Lower lobe of right lung (tissue), 2 donors: ENCODE data around the gene WDR17. TPM values are rescaled to one million over a fixed set of nuclear protein-coding genes. Genes with fewer than 3 reads are reported as not detected.
A peak's percentile ranks its signal among the peaks of the same experiment; 100 is the strongest.

Source experiments
- ATAC-seq, 2 donors: fragments of 200-7000 bp; cut with Tn5 transposase; one replicate each; pipeline ENCODE4 v1.9.1; 2020 to 2022; ENCODE audit warnings: mild to moderate bottlenecking in 2 of 2, moderate library complexity in 2 of 2
- DNase-seq: peaks from one replicate; pipeline ENCODE4 v3.0.0-alpha.2; 2020
- H3K27ac ChIP-seq: fragments of 200-600 bp; one replicate; pipeline ENCODE4 v1.8.0; 2022
- H3K27me3 ChIP-seq: fragments of 200-600 bp; one replicate; pipeline ENCODE4 v1.8.0; 2022; ENCODE audit warnings: low read depth
- H3K36me3 ChIP-seq: fragments of 200-600 bp; one replicate; pipeline ENCODE4 v1.8.0; 2022; ENCODE audit warnings: mild to moderate bottlenecking
- H3K4me1 ChIP-seq: fragments of 200-600 bp; one replicate; pipeline ENCODE4 v1.8.0; 2022
- H3K4me3 ChIP-seq: fragments of 200-600 bp; one replicate; pipeline ENCODE4 v1.8.0; 2022; ENCODE audit warnings: mild to moderate bottlenecking
- H3K9me3 ChIP-seq: fragments of 200-600 bp; one replicate; pipeline ENCODE4 v1.8.0; 2022
- intact Hi-C: fragments of 100-400 bp; cut with DNase I; formaldehyde crosslinking; loops from one replicate; pipeline ENCODE4 v1.11.0; 2022
- total RNA-seq: library from RNA; stranded (reverse); fragmentation: NEBNext Ultra II Directional; extraction: Animal tissue kit (Norgen Biotek cat#: 25700); gene quantifications from one replicate; pipeline ENCODE4 v1.2.1, GENCODE V29; 2021
- TF ChIP-seq, protein P1 (sequence below): fragments of 200-600 bp; IDR thresholded peaks from one replicate; pipeline ENCODE4 v1.8.0; 2022; ENCODE audit warnings: antibody characterized with exemption, mild to moderate bottlenecking
- donor health status: DM: no; HTN: yes; CAD: no; lungs with severe emphysema.

The WDR17 gene
- total RNA-seq, 1 donor from 2014 or later: 5.6 TPM

DNA sequence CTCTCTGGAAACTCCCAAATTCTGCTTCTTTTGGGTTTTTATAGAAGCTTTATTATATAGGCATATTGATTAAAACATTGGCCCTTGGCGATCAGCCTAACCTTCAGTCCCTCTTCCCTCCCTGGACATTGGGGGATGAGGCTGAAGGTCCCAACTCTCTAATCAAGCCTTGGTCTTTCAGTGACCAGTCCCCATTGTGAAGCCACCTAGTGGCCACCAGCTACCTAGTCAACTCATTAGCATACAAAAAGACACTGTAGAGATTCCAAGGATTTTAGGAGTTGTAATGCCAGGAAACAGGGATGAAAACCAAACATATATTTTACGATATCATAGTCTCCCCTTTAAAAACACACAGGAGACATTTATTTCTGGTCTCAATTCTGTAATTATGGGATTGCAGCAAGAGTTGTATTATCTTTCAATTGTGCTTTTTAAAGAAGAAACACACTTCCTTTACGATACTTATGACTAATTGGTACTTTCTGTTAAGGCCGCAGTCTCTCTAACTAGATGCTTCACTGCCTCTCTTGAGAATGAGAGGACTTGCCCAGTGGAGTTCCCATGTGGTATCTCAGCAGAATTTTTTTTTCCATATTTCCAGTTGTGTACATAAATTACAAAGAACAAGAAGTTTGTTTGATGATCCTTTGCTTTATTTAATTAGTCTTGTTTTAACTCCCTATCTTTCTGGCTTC, 58.2 kb downstream of the WDR17 start:
- H3K4me3 ChIP-seq: no peak overlapping the region
- peak; percentile 58 to 68 for ATAC-seq

DNA sequence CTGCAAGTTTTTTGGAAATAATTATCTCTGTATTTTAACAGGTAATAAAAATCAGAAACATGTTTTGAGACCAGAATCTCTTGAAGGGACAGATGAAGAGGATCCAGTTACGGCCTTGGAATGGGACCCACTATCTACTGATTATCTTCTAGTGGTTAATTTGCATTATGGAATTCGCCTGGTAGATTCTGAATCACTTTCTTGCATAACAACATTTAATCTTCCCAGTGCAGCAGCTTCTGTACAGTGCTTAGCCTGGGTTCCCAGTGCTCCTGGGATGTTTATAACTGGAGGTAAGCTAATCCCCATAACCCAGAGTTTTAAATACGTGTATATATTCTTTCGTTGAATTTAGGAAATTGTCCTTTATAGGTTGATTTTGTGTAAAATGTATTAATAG, 59.4 kb downstream of the WDR17 start:
- no peaks in the 10 kb centered on the region for H3K9me3 ChIP-seq
- H3K4me1 ChIP-seq: no peaks in the 10 kb centered on the region
- TF ChIP-seq, protein P1, sequence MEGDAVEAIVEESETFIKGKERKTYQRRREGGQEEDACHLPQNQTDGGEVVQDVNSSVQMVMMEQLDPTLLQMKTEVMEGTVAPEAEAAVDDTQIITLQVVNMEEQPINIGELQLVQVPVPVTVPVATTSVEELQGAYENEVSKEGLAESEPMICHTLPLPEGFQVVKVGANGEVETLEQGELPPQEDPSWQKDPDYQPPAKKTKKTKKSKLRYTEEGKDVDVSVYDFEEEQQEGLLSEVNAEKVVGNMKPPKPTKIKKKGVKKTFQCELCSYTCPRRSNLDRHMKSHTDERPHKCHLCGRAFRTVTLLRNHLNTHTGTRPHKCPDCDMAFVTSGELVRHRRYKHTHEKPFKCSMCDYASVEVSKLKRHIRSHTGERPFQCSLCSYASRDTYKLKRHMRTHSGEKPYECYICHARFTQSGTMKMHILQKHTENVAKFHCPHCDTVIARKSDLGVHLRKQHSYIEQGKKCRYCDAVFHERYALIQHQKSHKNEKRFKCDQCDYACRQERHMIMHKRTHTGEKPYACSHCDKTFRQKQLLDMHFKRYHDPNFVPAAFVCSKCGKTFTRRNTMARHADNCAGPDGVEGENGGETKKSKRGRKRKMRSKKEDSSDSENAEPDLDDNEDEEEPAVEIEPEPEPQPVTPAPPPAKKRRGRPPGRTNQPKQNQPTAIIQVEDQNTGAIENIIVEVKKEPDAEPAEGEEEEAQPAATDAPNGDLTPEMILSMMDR: no peak
- ATAC-seq (no peak), DNase-seq (no peak)
- no peaks in the 10 kb centered on the region for H3K36me3 ChIP-seq
- no peak overlapping the region for H3K4me3 ChIP-seq
- H3K27ac ChIP-seq: no peak overlapping the region
- intact Hi-C loops: no loop called here
- H3K27me3 ChIP-seq: no peaks in the 10 kb centered on the region

More for the DNA sequence above, 58.2 kb downstream of the WDR17 start:
- H3K27me3 ChIP-seq: no peaks in the 10 kb centered on the region
- H3K9me3 ChIP-seq: no peaks in the 10 kb centered on the region
- intact Hi-C loops: no loop called here
- TF ChIP-seq, protein P1: peak; percentile 56
- H3K4me1 ChIP-seq: no peaks in the 10 kb centered on the region
- H3K36me3 ChIP-seq: no peaks in the 10 kb centered on the region
- no peak overlapping the region for H3K27ac ChIP-seq
- no peak for DNase-seq

DNA sequence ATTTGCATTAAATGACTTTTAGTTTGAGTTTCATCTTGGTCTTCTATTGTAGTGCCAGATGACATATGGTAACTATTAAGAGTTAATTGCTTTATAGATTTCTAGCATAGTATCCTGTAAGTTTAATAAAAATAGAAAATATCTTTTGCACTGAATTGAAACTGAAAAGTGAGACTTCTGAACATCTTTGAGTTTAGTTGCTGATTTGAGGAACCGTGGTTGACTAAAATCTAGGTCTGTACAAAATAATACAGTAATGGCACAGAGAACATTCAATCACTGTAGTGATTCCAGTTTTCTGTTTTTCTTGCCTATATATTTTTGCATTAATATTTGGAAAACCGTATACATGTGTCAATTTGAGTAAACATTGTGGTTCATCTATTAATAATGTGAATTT, 69.0 kb downstream of the WDR17 start:
- Histone ChIP-seq H3K9me3 (no peaks in the 10 kb centered on the region), H3K36me3 (no peaks in the 10 kb centered on the region), H3K27me3 (no peaks in the 10 kb centered on the region), H3K4me1 (no peaks in the 10 kb centered on the region), H3K4me3 (no peak overlapping the region), H3K27ac (no peak overlapping the region)
- DNase-seq: no peak
- ATAC-seq: no peak
- TF ChIP-seq, protein P1: no peak
- intact Hi-C loops: no loop called here

DNA sequence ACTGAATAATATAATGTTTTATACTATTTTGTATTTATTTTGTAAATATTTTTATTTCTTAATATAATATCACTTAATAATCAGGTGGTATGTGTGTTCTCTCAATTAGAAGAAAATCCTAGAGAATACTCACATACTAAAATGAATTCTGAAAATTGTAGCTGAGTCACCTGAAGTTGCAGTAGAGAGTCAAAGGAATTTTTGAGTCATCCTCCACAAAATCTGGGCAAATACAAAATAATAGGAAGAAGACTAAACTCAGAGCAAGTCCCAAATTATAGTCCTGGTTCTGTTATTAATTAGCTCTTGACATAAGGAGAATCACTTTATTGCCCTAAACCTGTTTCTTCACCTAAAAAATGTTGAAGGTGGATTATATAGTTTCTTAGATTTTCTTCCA, 72.0 kb downstream of the WDR17 start:
- no peak overlapping the region for H3K4me3 ChIP-seq
- DNase-seq: no peak

DNA sequence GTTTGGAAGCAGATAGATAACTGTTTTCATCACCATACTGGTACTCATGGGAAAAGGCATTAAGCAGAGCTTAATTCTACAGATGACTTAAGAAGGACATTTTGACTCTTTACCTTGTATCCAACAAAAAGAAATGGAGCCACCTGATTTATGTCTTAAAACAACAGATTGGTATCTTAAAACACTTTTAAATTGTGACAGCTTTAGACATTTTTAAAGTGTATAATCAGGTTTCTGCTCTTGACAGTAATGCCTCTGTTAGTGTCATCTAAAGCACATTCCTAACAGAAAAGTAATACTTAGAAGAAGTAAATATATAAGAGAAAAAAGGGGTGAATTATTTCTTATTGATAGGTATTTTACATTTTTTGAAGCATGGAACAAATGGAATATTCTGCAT, 73.9 kb downstream of the WDR17 start:
- DNase-seq (no peak), ATAC-seq (no peak)
- H3K4me1 ChIP-seq: no peaks in the 10 kb centered on the region
- intact Hi-C loops: no loop called here
- no peaks in the 10 kb centered on the region for H3K27me3 ChIP-seq
- H3K36me3 ChIP-seq: no peaks in the 10 kb centered on the region
- H3K9me3 ChIP-seq: no peaks in the 10 kb centered on the region
- TF ChIP-seq, protein P1: no peak
- no peak overlapping the region for H3K4me3 ChIP-seq
- H3K27ac ChIP-seq: no peak overlapping the region

More for the DNA sequence above, 72.0 kb downstream of the WDR17 start:
- ATAC-seq: no peak
- H3K36me3 ChIP-seq: no peaks in the 10 kb centered on the region
- intact Hi-C loops: no loop called here
- H3K9me3 ChIP-seq: no peaks in the 10 kb centered on the region
- TF ChIP-seq, protein P1: no peak
- no peaks in the 10 kb centered on the region for H3K27me3 ChIP-seq
- H3K4me1 ChIP-seq: no peaks in the 10 kb centered on the region
- no peak overlapping the region for H3K27ac ChIP-seq
